HG03565 (cell line): ENCODE results near the gene ADORA2A.

Source experiments
- ATAC-seq: cut with Tn5 transposase; IDR thresholded peaks from one replicate; pipeline ENCODE4 v1.9.1; 2021; ENCODE audit warnings: mild to moderate bottlenecking, moderate library complexity; ENCODE audit not compliant: unreplicated experiment

Gene ADORA2A

GRCh38 chr22:24427500-24428164, at the start of gene ADORA2A:
ADORA2A (plus strand) TSS chr22:24427599; CDS start chr22:24433405, 5,806 bp downstream.
- ATAC-seq = no peak

- ATAC-seq = no peak
Observed at GRCh38 chr22:24379536-24379935, 47.9 kb upstream of the ADORA2A start.

- no peak for ATAC-seq
Observed at GRCh38 chr22:24380220-24380904, 47.0 kb upstream of the ADORA2A start.

- ATAC-seq = no peak
Observed at GRCh38 chr22:24380905-24381230, 46.5 kb upstream of the ADORA2A start.

- ATAC-seq = no peak
Observed at GRCh38 chr22:24383061-24383460, 44.3 kb upstream of the ADORA2A start.

- ATAC-seq = no peak
Observed at GRCh38 chr22:24384131-24384530, 43.3 kb upstream of the ADORA2A start.

- no peak for ATAC-seq
Observed at GRCh38 chr22:24386937-24387471, 40.4 kb upstream of the ADORA2A start.

GRCh38 chr22:24389680-24390079, 37.7 kb upstream of the ADORA2A start:
- ATAC-seq = no peak

GRCh38 chr22:24390156-24390555, 37.2 kb upstream of the ADORA2A start:
- ATAC-seq = no peak

- no peak for ATAC-seq
Observed at GRCh38 chr22:24390576-24390975, 36.8 kb upstream of the ADORA2A start.

GRCh38 chr22:24391836-24392217, 35.6 kb upstream of the ADORA2A start:
- ATAC-seq = no peak

- no peak for ATAC-seq
Observed at GRCh38 chr22:24392218-24392931, 35.0 kb upstream of the ADORA2A start.

GRCh38 chr22:24393012-24393559, 34.3 kb upstream of the ADORA2A start:
- no peak for ATAC-seq

- ATAC-seq = no peak
Observed at GRCh38 chr22:24393848-24394247, 33.6 kb upstream of the ADORA2A start.

GRCh38 chr22:24394254-24394653, 33.1 kb upstream of the ADORA2A start:
- no peak for ATAC-seq

- no peak for ATAC-seq
Observed at GRCh38 chr22:24398409-24398808, 29.0 kb upstream of the ADORA2A start.

GRCh38 chr22:24400034-24400725, 27.2 kb upstream of the ADORA2A start:
- ATAC-seq = no peak

GRCh38 chr22:24400726-24401596, 26.4 kb upstream of the ADORA2A start:
- ATAC-seq = no peak

GRCh38 chr22:24401931-24402367, 25.4 kb upstream of the ADORA2A start:
- no peak for ATAC-seq
